Chondrocyte (in vitro differentiated cells): ENCODE data around the gene IFNA2. TPM values are rescaled to one million over a fixed set of nuclear protein-coding genes. Genes with fewer than 3 reads are reported as not detected.

Experiments
- DNase-seq: peaks from one replicate; pipeline ENCODE4 v3.0.0; 2021; ENCODE audit warnings: mixed read lengths, low spot score
- H3K27ac Mint-ChIP-seq: one replicate; pipeline ENCODE4 v1.8.0; 2021; ENCODE audit warnings: mild to moderate bottlenecking, moderate library complexity, mixed read lengths; ENCODE audit not compliant: unreplicated experiment
- H3K27me3 Mint-ChIP-seq: 2 replicates; pipeline ENCODE4 v1.8.0; 2021; ENCODE audit warnings: low read depth, mixed read lengths
- H3K36me3 Mint-ChIP-seq: 2 replicates; pipeline ENCODE4 v1.8.0; 2021; ENCODE audit warnings: low read depth, mixed read lengths
- H3K4me1 Mint-ChIP-seq: 2 replicates; pipeline ENCODE4 v1.8.0; 2021; ENCODE audit warnings: low read depth, mild to moderate bottlenecking, mixed read lengths
- H3K4me3 Mint-ChIP-seq: one replicate; pipeline ENCODE4 v1.8.0; 2021; ENCODE audit warnings: mild to moderate bottlenecking, moderate library complexity, mixed read lengths; ENCODE audit not compliant: unreplicated experiment
- H3K9me3 Mint-ChIP-seq: 2 replicates; pipeline ENCODE4 v1.8.0; 2021; ENCODE audit warnings: low read depth, mixed read lengths
- CTCF ChIP-seq: fragments of 200-600 bp; sonication (generic); IDR thresholded peaks from 2 replicates; pipeline ENCODE4 v1.5.0; 2021; ENCODE audit warnings: antibody characterized with exemption, mild to moderate bottlenecking, moderate library complexity
- total RNA-seq: library from RNA; stranded (reverse); gene quantifications from 3 replicates; pipeline ENCODE4 v1.2.1, GENCODE V29; 2021

Gene IFNA2
- total RNA-seq, 1 donor from 2014 or later, result not detected

GRCh38 chr9:21412107-21412506 lies 26.9 kb upstream of the IFNA2 start:
- no peaks in the 10 kb centered on the region for H3K9me3 Mint-ChIP-seq
- H3K36me3 Mint-ChIP-seq, result no peaks in the 10 kb centered on the region
- H3K4me3 Mint-ChIP-seq, result no peak overlapping the region
- no peak overlapping the region for H3K27ac Mint-ChIP-seq
- peaks cover 46% of the 10 kb centered on the region for H3K27me3 Mint-ChIP-seq
- no peak for DNase-seq
- no peak for TF ChIP-seq CTCF
- H3K4me1 Mint-ChIP-seq, result no peaks in the 10 kb centered on the region

- Mint-ChIP-seq H3K9me3 (no peaks in the 10 kb centered on the region), H3K36me3 (no peaks in the 10 kb centered on the region), H3K27ac (no peak within 1 kb of the TSS), H3K4me1 (no peaks in the 10 kb centered on the region), H3K4me3 (no peak within 1 kb of the TSS), H3K27me3 (peaks cover 64% of the 10 kb centered on the region)
- DNase-seq, result no peak
- no peak for TF ChIP-seq CTCF
Measured at GRCh38 chr9:21408817-21409216, 23.6 kb upstream of the IFNA2 start, which contains the start of gene IFNA8. Gene IFNA8, plus strand, starts transcription at chr9:21409117. Its CDS starts 60 bp downstream, at chr9:21409177.

- H3K9me3 Mint-ChIP-seq, result no peaks in the 10 kb centered on the region
- no peak overlapping the region for H3K4me3 Mint-ChIP-seq
- H3K27me3 Mint-ChIP-seq, result peaks cover 71% of the 10 kb centered on the region
- TF ChIP-seq CTCF, result no peak
- H3K4me1 Mint-ChIP-seq, result peaks cover 7% of the 10 kb centered on the region
- no peaks in the 10 kb centered on the region for H3K36me3 Mint-ChIP-seq
- no peak overlapping the region for H3K27ac Mint-ChIP-seq
- DNase-seq, result no peak
Measured at GRCh38 chr9:21404146-21404545, 18.9 kb upstream of the IFNA2 start.

- Mint-ChIP-seq H3K36me3 (no peaks in the 10 kb centered on the region), H3K27me3 (peaks cover 80% of the 10 kb centered on the region), H3K9me3 (no peaks in the 10 kb centered on the region), H3K27ac (no peak overlapping the region), H3K4me3 (no peak overlapping the region), H3K4me1 (peaks cover 7% of the 10 kb centered on the region)
- no peak for TF ChIP-seq CTCF
- DNase-seq, result no peak
Measured at GRCh38 chr9:21402386-21403251, 17.4 kb upstream of the IFNA2 start.

GRCh38 chr9:21399956-21400355 lies 14.8 kb upstream of the IFNA2 start:
- peaks cover 14% of the 10 kb centered on the region for H3K4me1 Mint-ChIP-seq

More at GRCh38 chr9:21399956-21400355, 14.8 kb upstream of the IFNA2 start:
- peaks cover 76% of the 10 kb centered on the region for H3K27me3 Mint-ChIP-seq
- no peak for DNase-seq
- H3K4me3 Mint-ChIP-seq, result no peak overlapping the region
- H3K27ac Mint-ChIP-seq, result no peak overlapping the region
- H3K9me3 Mint-ChIP-seq, result no peaks in the 10 kb centered on the region
- no peaks in the 10 kb centered on the region for H3K36me3 Mint-ChIP-seq
- TF ChIP-seq CTCF, result no peak
